GM19193 (cell line): ENCODE measurements around the gene ANTXR1.

Experiments used
- POLR2A ChIP-seq: IDR thresholded peaks from 4 replicates; pipeline ENCODE4 v1.6.1; 2011; ENCODE audit not compliant: insufficient read depth, insufficient read length; ENCODE audit errors: extremely low read depth

ANTXR1 gene

DNA sequence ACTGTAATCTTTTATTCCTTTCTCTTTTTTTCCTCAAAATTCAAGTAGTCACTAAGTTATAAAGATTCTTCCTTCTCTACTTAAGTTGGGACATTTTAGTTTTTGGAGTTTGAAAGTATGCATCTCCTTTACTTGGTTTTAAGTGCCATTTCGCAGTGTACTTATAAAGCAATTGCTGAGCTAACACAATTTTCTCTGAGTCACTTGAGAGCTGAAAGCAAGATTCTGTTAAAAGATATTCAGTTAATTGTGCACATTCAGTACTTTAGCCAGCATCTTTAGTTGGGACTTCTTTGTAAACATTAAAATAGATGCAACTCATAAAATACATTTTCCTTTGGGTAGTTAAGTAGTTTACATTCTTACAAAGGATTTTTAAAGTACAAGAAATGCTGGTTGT lies 238.0 kb downstream of the ANTXR1 start:
- TF ChIP-seq POLR2A: no peak

DNA sequence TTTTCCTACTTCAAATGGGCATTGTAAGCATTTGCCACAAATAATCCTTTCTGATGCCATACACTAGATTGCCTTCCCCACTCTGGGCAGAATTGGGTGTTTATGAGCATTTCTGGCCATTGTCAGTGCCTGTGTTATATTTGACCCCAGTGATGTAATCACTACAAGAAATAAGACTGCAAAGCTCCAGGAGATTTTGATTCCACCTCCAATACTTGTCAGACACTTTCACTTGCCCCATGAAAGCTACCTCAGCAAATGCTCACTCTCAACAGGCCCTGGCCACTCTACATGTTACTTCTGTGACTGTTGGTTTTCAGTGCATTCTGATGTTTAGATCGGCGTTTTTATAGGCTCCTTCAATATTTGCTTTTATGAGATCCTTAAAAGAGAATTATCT lies 239.0 kb downstream of the ANTXR1 start:
- TF ChIP-seq POLR2A: no peak

DNA sequence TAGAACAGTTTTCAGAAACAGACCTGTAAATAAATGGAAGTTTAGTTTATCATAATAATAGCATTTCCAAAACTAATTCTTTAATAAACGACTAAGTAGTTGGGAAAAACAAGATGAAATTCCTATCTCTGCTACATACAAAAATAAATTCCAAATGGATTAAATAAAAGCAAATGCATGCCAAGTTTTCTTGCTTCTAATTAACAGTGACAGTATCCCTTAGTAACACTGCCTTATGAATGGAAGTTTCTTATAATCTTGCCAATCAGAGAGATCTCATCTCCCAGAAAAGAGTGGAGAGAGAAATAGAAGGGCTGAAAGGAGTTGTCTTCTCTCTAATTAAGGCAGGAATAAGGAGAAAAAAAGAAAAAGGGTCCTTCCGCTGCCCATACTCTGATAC lies 240.1 kb downstream of the ANTXR1 start:
- no peak for TF ChIP-seq POLR2A

DNA sequence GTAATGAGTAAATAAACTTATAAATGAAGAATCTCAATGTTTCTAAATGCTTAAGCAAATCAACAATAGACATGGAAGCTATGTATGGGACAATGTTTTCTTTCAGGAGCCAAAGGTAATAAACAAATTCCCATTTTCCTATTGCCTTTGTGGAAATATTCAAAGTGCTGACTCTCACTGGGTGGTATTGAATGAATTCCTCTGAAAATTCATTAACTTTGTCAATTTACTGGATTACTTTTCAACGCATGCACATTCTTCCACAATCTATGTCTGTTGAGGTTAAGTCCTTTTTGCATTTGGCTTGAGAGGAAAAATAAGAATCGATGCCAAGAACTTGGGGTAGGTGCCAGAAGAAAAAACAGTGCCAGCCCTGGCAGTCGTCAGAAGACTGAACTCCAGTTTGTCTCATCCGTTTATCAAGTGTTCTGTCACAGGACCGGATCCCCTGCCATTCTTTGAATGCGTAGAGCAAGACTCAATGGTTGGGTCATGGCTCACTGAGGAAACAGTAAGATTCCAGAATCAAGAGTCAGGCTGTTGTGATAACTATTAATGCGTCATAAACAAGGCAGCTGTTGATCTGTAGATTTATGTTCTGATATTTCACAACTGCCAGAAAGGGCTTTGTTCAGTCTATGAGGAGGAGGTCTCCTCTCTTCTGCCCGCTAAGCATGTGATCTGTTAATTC lies 240.8 kb downstream of the ANTXR1 start:
- TF ChIP-seq POLR2A: no peak

DNA sequence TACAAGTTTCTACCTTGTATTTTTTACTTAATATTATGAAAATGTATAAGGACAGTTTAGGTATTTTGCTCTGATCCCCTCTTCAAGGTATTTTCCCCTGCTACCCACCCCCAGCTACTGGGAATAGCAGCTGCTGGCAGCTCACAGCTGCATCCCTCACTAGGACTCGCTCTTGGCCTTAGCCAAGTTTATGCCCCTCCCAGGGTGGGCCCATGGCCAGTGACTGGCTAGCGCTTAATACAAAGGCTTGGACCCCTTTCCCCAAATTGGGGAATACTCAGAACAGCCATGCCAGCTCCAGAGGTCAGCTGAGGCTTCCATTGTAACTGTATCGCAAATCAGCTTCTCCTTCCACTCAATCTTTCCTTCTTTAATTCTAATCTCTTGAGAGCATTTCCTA lies 242.8 kb downstream of the ANTXR1 start:
- no peak for TF ChIP-seq POLR2A

DNA sequence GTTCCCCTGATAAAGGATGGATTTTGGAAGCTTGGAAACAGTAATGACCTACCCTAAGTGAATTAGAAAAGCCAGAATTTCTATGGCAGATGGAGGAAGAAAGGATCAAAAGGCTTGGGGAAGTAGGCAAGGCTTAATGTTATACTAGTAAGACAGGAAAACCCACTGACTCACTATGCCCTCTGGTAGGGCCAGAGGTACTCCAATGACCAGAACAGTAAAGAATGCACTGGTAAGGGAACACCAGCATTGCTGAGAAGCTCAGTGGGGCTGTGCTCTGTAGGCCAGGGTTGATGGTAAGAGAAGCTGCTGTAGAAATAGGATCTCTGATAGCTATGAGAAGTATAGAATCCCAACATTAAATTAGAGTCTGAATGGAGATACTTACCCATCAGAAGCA lies 247.7 kb downstream of the ANTXR1 start:
- no peak for TF ChIP-seq POLR2A

DNA sequence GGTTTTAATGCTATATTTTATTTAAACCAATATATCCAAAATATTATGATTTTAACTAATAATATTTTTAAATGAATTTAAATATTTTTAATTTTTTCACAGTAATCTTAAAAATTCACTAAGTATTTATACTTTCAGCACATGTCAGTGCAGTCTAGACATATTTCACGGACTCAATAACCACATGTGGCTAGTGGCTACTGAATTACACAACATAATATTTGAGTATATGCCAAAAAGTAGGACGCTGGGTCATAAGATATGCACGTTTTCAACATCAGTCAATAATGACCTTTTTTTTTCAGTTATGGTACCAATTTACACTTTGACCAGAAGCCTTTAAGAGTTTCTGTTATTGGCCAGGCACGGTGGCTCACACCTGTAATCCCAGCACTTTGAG lies 256.4 kb downstream of the ANTXR1 start:
- TF ChIP-seq POLR2A: no peak

DNA sequence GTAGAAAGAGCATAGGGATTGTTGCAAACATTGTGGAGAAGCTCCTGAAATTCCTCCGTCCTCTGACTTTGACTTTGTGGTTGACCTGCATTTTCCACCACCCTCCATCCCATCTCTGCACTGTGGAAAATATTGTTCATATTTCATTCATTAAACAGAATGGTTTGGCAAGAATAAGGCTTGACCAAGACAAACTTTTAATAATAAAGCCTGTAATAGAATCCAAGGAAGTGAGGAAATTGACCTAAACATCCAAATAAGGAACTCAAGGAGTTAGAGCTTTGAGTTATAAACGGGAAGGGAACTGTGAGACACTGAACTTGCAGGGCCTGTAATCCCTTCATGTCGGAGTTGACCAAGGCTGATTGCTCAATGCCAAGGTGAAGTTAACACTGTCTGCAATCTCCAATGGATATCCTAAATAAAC lies 258.9 kb downstream of the ANTXR1 start:
- TF ChIP-seq POLR2A: no peak

DNA sequence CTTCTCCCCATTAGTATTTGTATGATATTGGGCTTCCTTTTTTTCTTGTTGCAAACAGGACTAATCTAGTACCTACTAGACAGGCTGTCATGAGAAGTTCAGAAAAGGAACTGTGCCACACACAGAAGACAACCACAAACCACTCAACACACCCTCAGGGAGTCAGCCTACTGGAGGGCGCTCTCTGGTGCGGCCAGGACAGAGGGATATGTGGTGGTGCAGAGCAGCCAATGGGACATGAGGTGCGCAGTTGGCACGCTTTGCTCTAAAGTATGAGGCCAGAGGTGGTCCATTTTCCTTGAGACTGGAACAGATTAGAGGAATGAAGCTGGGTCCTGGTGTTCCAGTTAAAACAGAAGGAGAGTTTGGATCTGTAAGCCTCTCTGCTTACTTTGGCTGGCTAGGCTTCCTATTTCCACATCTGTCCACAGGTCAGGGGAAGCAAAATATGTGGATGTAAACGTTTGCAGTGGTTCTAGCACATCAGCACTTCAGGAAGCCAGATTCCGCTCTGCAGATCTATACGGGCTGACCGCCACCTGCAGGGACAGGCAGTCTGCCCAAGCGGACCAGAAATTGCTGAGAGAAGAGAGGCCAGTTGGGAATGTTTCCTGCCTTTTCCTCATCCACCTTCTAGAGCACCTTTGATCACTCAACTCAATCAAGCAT lies 260.0 kb downstream of the ANTXR1 start:
- TF ChIP-seq POLR2A: no peak

DNA sequence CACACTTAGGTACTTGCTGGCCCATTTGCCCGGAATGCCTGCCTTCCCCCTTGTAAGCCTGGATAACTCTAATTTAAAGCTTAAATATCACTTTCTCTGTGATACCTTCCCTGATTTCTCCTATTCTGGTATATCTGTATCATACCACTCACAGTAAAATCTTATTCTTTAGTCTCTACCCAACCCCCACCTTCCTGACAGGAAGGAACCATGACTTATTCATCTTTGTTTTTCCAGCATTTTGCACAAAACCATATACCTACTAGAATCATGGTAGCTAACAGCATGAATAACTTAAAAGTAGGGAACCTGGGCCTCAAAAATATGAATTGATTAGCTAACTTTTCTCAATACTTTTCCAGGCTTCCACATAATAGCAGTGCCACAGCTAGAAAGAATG lies 262.5 kb downstream of the ANTXR1 start:
- no peak for TF ChIP-seq POLR2A

DNA sequence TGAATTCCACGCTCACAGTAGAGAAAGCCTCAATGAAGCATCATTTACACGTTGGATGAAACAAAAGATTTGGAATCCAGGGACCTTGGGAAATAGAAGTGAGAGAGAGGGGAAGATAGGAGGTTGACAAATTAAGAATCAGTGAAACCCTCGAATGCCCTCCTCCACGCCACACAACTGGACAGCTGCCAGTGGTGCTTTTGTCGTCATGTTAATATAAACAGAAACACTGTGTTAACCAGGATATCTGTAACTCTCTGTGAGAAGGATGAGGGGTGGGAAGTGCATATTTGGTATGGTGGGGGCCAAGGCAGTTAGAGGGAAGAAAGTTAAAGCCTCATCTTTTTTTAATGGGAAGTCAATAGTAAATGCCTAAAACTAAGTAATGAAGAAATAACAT lies 265.4 kb downstream of the ANTXR1 start:
- TF ChIP-seq POLR2A: no peak

DNA sequence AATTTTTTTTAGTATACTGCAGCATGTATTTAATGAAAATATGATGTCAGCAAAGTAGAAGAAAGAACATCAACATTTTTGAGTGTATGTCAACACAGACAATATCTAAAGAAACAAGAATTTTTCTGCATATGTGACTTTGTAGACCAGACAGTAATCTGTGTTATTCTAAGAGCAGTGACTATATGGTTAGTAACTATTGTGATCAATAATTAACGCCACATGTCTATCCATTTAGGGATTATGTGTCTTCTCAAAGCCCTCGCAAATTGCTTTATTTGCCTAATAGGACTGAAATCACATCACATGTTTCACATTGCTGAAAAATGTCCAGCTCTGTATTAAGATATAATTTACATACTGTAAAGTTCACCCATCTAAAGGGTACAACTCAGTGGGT lies 266.2 kb downstream of the ANTXR1 start:
- TF ChIP-seq POLR2A: no peak

DNA sequence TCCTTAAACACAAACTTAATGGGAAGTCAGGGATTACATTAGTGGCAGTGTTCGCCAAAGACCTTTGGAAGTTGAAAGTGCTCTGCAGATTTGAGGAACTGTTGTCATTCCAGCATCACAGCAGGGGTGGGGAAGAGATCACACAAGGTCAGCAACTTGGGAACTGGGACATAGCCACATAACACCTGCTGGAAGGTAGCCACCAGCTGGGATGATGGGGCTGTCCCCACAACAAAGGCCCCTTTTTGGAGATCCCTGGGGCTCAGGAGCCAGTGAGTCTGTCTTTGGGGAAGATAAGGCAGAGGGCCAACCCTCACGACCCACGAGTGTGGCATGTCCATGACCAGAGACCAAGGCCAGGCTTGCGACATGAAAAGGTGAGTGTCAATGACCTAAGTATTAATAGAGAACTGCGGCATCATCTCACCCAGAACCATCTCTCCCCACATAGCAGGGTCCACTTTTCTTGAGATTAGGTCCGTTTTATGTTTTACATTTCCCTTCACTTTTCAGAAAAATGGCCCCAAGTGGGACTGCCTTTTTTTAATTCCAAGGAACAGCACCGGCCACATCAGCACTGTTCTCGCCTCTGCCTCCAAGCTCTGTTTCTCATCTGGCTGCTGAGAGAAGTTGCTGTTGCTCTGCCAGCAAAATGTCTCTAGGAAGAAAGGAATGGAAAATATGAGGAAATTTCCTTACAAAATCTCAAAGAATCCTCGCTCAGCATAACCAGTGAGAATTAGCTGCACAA lies 267.1 kb downstream of the ANTXR1 start:
- no peak for TF ChIP-seq POLR2A

DNA sequence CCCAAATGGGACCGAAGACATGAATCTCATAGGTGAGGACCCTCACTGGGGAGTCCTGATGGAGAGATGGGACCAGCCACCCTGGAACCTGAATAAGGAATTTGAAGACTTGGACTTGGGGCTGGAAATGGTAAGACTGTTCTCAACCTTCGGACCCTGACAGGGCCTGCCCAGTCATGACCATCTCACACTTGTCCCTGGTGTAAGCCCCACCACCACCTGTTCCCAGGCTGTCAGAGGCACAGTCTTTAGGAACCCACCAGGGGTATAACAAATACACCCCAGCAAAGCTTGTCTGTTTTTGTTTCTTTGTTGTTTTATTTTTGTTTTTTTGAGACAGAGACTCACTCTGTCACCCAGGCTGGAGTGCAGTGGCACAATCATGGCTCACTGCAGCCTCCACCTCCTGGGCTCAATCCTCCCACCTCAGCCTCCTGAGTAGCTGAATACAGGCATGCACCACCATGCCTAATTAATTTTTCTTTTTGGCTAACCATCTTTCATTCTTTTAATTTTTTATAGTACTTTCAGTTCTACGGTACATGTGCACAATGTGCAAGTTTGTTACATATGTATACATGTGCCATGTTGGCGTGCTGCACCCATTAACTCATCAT lies 267.9 kb downstream of the ANTXR1 start:
- no peak for TF ChIP-seq POLR2A

DNA sequence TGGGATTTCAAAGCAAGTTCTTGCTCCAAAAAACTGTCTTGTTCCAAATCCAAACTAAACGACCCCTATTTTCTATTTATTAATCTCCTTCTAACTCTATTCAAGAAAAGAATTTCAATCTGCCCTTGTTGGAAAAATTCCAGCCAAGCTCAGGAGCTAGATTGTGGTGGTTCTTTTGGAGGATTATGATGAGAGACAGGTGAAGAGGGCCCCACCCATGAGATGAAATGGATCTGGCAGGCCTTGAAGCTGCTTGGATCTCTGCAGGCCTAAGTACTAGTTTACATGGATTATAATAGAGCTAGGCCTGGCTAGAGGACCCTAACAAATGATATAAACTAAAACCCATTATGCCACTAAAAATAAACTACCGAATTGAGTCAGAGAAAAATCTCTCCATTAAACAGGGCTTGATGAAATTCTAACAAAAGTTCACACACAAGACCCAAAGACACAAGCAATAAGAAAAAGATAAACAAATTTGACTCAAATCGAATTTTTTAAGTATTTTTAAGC lies 272.5 kb downstream of the ANTXR1 start:
- no peak for TF ChIP-seq POLR2A
